ENCODE results near the gene R3HDM2. TPM values are rescaled to one million over a fixed set of nuclear protein-coding genes. Genes with fewer than 3 reads are reported as not detected.

The R3HDM2 gene
- total and polyA plus RNA-seq, 2 of the 13 experiments (the other 11 are each of a cell fraction or from before 2014, with no cell fraction given) = 11.1 to 23.5 TPM

DNA sequence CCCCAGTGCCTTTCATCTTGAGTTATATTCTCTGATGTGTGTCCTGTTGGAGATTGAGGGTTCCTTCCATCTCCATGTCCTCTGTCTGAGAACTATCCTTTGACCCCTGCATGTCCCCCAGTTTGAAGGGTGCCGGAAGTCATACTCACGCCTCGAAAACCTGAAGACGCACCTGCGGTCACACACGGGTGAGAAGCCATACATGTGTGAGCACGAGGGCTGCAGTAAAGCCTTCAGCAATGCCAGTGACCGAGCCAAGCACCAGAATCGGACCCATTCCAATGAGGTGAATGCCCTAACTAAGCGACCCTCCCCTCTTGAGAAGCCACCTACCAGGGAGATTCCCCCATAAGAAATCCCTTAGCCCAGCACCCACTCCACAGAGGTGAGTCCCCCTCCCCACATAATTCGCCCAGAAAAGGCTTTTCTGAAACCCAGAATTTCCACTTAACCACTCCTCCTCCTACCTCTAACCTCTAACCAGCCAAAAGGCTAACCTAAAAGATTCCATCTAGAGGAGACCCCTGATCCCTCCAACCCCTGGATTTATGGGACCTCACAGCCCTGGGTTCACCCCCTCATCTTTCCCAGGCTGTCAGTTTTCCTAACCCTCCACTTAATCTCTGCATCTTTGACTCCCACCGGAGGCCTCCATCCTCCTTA, 36.5 kb upstream of the R3HDM2 start (continued):
- TF ChIP-seq, protein P1, sequence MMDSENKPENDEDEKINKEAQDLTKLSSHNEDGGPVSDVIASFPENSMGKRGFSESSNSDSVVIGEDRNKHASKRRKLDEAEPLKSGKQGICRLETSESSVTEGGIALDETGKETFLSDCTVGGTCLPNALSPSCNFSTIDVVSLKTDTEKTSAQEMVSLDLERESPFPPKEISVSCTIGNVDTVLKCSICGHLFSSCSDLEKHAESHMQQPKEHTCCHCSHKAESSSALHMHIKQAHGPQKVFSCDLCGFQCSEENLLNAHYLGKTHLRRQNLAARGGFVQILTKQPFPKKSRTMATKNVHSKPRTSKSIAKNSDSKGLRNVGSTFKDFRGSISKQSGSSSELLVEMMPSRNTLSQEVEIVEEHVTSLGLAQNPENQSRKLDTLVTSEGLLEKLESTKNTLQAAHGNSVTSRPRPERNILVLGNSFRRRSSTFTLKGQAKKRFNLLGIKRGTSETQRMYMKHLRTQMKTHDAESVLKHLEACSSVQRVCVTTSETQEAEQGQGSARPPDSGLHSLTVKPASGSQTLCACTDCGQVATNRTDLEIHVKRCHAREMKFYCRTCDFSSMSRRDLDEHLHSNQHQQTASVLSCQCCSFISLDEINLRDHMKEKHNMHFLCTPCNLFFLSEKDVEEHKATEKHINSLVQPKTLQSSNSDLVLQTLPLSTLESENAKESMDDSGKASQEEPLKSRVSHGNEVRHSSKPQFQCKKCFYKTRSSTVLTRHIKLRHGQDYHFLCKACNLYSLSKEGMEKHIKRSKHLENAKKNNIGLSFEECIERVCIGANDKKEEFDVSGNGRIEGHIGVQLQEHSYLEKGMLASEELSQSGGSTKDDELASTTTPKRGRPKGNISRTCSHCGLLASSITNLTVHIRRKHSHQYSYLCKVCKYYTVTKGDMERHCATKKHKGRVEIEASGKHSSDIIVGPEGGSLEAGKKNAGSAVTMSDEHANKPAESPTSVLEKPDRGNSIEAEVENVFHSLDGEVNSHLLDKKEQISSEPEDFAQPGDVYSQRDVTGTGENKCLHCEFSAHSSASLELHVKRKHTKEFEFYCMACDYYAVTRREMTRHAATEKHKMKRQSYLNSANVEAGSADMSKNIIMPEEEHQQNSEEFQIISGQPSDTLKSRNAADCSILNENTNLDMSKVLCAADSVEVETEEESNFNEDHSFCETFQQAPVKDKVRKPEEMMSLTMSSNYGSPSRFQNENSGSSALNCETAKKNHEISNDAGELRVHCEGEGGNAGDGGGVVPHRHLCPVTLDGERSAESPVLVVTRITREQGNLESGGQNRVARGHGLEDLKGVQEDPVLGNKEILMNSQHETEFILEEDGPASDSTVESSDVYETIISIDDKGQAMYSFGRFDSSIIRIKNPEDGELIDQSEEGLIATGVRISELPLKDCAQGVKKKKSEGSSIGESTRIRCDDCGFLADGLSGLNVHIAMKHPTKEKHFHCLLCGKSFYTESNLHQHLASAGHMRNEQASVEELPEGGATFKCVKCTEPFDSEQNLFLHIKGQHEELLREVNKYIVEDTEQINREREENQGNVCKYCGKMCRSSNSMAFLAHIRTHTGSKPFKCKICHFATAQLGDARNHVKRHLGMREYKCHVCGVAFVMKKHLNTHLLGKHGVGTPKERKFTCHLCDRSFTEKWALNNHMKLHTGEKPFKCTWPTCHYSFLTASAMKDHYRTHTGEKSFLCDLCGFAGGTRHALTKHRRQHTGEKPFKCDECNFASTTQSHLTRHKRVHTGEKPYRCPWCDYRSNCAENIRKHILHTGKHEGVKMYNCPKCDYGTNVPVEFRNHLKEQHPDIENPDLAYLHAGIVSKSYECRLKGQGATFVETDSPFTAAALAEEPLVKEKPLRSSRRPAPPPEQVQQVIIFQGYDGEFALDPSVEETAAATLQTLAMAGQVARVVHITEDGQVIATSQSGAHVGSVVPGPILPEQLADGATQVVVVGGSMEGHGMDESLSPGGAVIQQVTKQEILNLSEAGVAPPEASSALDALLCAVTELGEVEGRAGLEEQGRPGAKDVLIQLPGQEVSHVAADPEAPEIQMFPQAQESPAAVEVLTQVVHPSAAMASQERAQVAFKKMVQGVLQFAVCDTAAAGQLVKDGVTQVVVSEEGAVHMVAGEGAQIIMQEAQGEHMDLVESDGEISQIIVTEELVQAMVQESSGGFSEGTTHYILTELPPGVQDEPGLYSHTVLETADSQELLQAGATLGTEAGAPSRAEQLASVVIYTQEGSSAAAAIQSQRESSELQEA (CRISPR knock-in tag; IDR thresholded peaks at IDR 0.05; ENCODE audit: not compliant biosample characterization) = no peak
- no peak for TF ChIP-seq TARDBP (CRISPR knock-in tag; IDR thresholded peaks at IDR 0.05)
- TF ChIP-seq KDM4B (CRISPR knock-in tag; IDR thresholded peaks at IDR 0.05) = no peak
- TF ChIP-seq, protein P2, sequence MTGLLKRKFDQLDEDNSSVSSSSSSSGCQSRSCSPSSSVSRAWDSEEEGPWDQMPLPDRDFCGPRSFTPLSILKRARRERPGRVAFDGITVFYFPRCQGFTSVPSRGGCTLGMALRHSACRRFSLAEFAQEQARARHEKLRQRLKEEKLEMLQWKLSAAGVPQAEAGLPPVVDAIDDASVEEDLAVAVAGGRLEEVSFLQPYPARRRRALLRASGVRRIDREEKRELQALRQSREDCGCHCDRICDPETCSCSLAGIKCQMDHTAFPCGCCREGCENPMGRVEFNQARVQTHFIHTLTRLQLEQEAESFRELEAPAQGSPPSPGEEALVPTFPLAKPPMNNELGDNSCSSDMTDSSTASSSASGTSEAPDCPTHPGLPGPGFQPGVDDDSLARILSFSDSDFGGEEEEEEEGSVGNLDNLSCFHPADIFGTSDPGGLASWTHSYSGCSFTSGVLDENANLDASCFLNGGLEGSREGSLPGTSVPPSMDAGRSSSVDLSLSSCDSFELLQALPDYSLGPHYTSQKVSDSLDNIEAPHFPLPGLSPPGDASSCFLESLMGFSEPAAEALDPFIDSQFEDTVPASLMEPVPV (CRISPR knock-in tag; IDR thresholded peaks at IDR 0.05) = no peak
- TF ChIP-seq CCAR2 (optimal IDR thresholded peaks at IDR 0.05; ENCODE audit: low read depth, low read length) = no peak
- no peak for TF ChIP-seq ZNF44 (CRISPR knock-in tag; IDR thresholded peaks at IDR 0.05)
